Liver (tissue), 9 donors: ENCODE measurements around the gene GNG4. TPM values are rescaled to one million over a fixed set of nuclear protein-coding genes. Genes with fewer than 3 reads are reported as not detected.

ENCODE experiments used
- DNase-seq: peaks from one replicate; pipeline ENCODE4 v3.0.0-alpha.2; 2017; ENCODE audit warnings: low spot score
- H3K27ac ChIP-seq, 2 donors: one replicate each; pipeline ENCODE4 v1.7.0; 2013; ENCODE audit warnings: inconsistent platforms in 2 of 2, low read length in 2 of 2, control low read depth in 1 of 2, low read depth in 1 of 2, mild to moderate bottlenecking in 1 of 2
- H3K27me3 ChIP-seq, 4 donors: one replicate each; pipeline versions ENCODE4 v1.6.1 to v1.7.0; 2013; ENCODE audit warnings: low read length in 3 of 4, inconsistent platforms in 1 of 4, mild to moderate bottlenecking in 1 of 4, moderate library complexity in 1 of 4; ENCODE audit not compliant: control insufficient read depth in 4 of 4, insufficient read depth in 4 of 4
- H3K36me3 ChIP-seq, 4 donors: one replicate each; pipeline versions ENCODE4 v1.6.1 to v1.7.0; 2013; ENCODE audit warnings: low read length in 3 of 4, mild to moderate bottlenecking in 3 of 4, low read depth in 1 of 4, moderate library complexity in 1 of 4; ENCODE audit not compliant: control insufficient read depth in 4 of 4, insufficient read depth in 3 of 4
- H3K4me1 ChIP-seq, 4 donors: one replicate each; pipeline versions ENCODE4 v1.6.1 to v1.7.0; 2013; ENCODE audit warnings: low read length in 3 of 4, mild to moderate bottlenecking in 3 of 4, moderate library complexity in 1 of 4; ENCODE audit not compliant: control insufficient read depth in 4 of 4, insufficient read depth in 4 of 4
- H3K4me3 ChIP-seq, 3 donors: one replicate each; pipeline versions ENCODE4 v1.6.1 to v1.7.0; 2013; ENCODE audit warnings: low read length in 3 of 3, control low read depth in 1 of 3, low read depth in 1 of 3, mild to moderate bottlenecking in 1 of 3
- H3K9ac ChIP-seq, 2 donors: one replicate each; pipeline ENCODE4 v1.7.0; 2013; ENCODE audit warnings: low read length in 2 of 2, mild to moderate bottlenecking in 2 of 2, moderate library complexity in 2 of 2, control low read depth in 1 of 2, low read depth in 1 of 2
- H3K9me3 ChIP-seq, 4 donors: one replicate each; pipeline versions ENCODE4 v1.6.1 to v1.7.0; 2013; ENCODE audit warnings: low read length in 3 of 4; ENCODE audit not compliant: control insufficient read depth in 4 of 4
- EGR1 ChIP-seq, 2 donors: IDR thresholded peaks; 2 replicates each; pipeline ENCODE4 v1.6.1; 2016 to 2018; ENCODE audit warnings: antibody characterized with exemption in 2 of 2, low read depth in 2 of 2
- FOXA1 ChIP-seq: IDR thresholded peaks from 2 replicates; pipeline ENCODE4 v1.6.1; 2016; ENCODE audit warnings: antibody characterized with exemption
- FOXA2 ChIP-seq: IDR thresholded peaks from 2 replicates; pipeline ENCODE4 v1.6.1; 2016; ENCODE audit warnings: antibody characterized with exemption
- HNF4G ChIP-seq: IDR thresholded peaks from 2 replicates; pipeline ENCODE4 v1.6.1; 2016; ENCODE audit warnings: antibody characterized with exemption
- NR2F2 ChIP-seq: IDR thresholded peaks from 2 replicates; pipeline ENCODE4 v1.6.1; 2016; ENCODE audit warnings: antibody characterized with exemption
- RAD21 ChIP-seq, 2 donors: IDR thresholded peaks; 2 replicates each; pipeline ENCODE4 v1.6.1; 2016; ENCODE audit warnings: antibody characterized with exemption in 2 of 2, mild to moderate bottlenecking in 2 of 2
- SP1 ChIP-seq: IDR thresholded peaks from 2 replicates; pipeline ENCODE4 v1.6.1; 2018; ENCODE audit warnings: antibody characterized with exemption, mild to moderate bottlenecking
- TAF1 ChIP-seq: conservative IDR thresholded peaks from 2 replicates; pipeline ENCODE4 v1.6.1; 2016; ENCODE audit warnings: antibody characterized with exemption, mild to moderate bottlenecking
- WGBS: extraction: QIAGEN DNeasy Blood & Tissue Kit; methylation state at CpG from one replicate; pipeline ENCODE4 v1.1.7; 2013; 5-methylcytosine and 5-hydroxymethylcytosine counted together
- polyA plus RNA-seq, 2 donors: library from polyadenylated mRNA; stranded (reverse) in 1 of 2; unstranded in 1 of 2; fragments of 200-250 nt in 1 of 2; fragments of >200 nt in 1 of 2; fragmentation: Nextera tagmentation in 1 of 2; extraction: Ambion mirVana in 1 of 2; gene quantifications; one replicate each; pipeline versions ENCODE4 v1.2.1 to v1.2.3, GENCODE V29; 2013 to 2015
- total RNA-seq, 2 donors: library from RNA; depleted of rRNA; stranded (reverse); fragments of >200 nt; gene quantifications; one replicate each; pipeline ENCODE4 v1.2.3, GENCODE V29; 2014
- TF ChIP-seq, protein P1 (sequence below): IDR thresholded peaks from 2 replicates; pipeline ENCODE4 v1.6.1; 2016; ENCODE audit warnings: antibody characterized with exemption
- TF ChIP-seq, protein P2 (sequence below): IDR thresholded peaks from 2 replicates; pipeline ENCODE4 v1.6.1; 2016; ENCODE audit warnings: antibody characterized with exemption
- TF ChIP-seq, protein P3 (sequence below): IDR thresholded peaks from 2 replicates; pipeline ENCODE4 v1.6.1; 2016; ENCODE audit warnings: antibody characterized with exemption, mild to moderate bottlenecking
- TF ChIP-seq, protein P4 (sequence below): IDR thresholded peaks from 2 replicates; pipeline ENCODE4 v1.6.1; 2016; ENCODE audit warnings: antibody characterized with exemption
- donor health status: healthy.
- donor health status: healthy.
- donor health status: healthy.
- donor health status: healthy.
- donor health status: healthy.

The GNG4 gene
- total and polyA plus RNA-seq, 4 donors: 0.65 TPM; not detected in 3

DNA sequence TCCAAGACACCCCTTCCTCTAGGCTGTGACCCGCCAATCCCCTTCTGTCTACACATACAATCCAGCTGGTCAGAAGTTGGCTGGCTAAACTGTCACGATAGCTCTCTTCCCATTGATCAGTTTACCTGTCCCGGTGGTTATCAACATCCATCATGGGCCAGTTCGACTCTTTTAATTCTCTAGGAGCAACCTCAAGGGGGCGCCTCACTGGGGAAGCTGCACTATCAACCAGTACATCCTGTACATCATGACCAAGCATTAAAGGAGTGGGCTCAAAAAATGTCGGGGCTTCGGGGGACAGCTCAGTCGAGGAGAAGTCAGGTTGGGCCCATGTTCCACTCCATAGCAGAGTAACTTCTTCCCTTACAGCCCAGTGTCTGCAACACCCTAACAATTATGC lies 92.1 kb downstream of the GNG4 start:
- 90% methylated on average over 8 of the region's 8 CpGs for WGBS

DNA sequence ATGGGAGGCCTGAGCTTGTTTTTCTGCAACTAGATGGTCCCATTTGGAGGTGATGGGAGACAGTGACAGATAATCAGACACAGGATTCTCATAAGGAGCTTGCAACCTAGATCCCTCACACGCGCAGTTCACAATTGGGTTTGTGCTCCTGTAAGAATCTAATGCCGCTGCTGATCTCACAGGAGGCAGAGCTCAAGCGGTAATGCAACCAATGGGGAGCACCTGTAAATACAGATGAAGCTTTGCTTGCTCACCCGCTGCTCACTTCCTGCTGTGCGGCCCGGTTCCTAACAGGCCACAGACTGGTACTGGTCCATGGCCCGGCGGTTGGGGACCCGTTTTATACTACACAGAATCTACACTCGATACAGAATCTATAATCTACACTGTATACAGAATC lies 92.8 kb downstream of the GNG4 start:
- H3K9me3 ChIP-seq: no peaks in the 10 kb centered on the region
- H3K27me3 ChIP-seq: no peaks in the 10 kb centered on the region
- no peaks in the 10 kb centered on the region for H3K4me1 ChIP-seq
- no peak overlapping the region for H3K27ac ChIP-seq
- no peaks in the 10 kb centered on the region for H3K36me3 ChIP-seq
- no peak for DNase-seq
- 97% methylated on average over 11 of the region's 11 CpGs for WGBS
- no peak overlapping the region for H3K9ac ChIP-seq
- TF ChIP-seq FOXA2: no peak
- no peak for TF ChIP-seq HNF4G
- TF ChIP-seq, protein P1, sequence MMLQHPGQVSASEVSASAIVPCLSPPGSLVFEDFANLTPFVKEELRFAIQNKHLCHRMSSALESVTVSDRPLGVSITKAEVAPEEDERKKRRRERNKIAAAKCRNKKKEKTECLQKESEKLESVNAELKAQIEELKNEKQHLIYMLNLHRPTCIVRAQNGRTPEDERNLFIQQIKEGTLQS: no peak
- TF ChIP-seq, protein P2, sequence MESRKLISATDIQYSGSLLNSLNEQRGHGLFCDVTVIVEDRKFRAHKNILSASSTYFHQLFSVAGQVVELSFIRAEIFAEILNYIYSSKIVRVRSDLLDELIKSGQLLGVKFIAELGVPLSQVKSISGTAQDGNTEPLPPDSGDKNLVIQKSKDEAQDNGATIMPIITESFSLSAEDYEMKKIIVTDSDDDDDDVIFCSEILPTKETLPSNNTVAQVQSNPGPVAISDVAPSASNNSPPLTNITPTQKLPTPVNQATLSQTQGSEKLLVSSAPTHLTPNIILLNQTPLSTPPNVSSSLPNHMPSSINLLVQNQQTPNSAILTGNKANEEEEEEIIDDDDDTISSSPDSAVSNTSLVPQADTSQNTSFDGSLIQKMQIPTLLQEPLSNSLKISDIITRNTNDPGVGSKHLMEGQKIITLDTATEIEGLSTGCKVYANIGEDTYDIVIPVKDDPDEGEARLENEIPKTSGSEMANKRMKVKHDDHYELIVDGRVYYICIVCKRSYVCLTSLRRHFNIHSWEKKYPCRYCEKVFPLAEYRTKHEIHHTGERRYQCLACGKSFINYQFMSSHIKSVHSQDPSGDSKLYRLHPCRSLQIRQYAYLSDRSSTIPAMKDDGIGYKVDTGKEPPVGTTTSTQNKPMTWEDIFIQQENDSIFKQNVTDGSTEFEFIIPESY: no peak
- H3K4me3 ChIP-seq: no peak overlapping the region

More for the DNA sequence above, 92.1 kb downstream of the GNG4 start:
- no peak overlapping the region for H3K9ac ChIP-seq
- no peaks in the 10 kb centered on the region for H3K36me3 ChIP-seq
- peak; percentile 37 for DNase-seq
- TF ChIP-seq TAF1 (no peak), RAD21 (IDR thresholded peaks at IDR 0.05) (no peak), FOXA1 (no peak), EGR1 (IDR thresholded peaks at IDR 0.05; ENCODE audit: low read depth in 2 of 2) (no peak), SP1 (no peak), NR2F2 (no peak), FOXA2 (no peak)
- TF ChIP-seq, protein P3, sequence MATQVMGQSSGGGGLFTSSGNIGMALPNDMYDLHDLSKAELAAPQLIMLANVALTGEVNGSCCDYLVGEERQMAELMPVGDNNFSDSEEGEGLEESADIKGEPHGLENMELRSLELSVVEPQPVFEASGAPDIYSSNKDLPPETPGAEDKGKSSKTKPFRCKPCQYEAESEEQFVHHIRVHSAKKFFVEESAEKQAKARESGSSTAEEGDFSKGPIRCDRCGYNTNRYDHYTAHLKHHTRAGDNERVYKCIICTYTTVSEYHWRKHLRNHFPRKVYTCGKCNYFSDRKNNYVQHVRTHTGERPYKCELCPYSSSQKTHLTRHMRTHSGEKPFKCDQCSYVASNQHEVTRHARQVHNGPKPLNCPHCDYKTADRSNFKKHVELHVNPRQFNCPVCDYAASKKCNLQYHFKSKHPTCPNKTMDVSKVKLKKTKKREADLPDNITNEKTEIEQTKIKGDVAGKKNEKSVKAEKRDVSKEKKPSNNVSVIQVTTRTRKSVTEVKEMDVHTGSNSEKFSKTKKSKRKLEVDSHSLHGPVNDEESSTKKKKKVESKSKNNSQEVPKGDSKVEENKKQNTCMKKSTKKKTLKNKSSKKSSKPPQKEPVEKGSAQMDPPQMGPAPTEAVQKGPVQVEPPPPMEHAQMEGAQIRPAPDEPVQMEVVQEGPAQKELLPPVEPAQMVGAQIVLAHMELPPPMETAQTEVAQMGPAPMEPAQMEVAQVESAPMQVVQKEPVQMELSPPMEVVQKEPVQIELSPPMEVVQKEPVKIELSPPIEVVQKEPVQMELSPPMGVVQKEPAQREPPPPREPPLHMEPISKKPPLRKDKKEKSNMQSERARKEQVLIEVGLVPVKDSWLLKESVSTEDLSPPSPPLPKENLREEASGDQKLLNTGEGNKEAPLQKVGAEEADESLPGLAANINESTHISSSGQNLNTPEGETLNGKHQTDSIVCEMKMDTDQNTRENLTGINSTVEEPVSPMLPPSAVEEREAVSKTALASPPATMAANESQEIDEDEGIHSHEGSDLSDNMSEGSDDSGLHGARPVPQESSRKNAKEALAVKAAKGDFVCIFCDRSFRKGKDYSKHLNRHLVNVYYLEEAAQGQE: no peak
- TF ChIP-seq, protein P2: no peak
- TF ChIP-seq, protein P4, sequence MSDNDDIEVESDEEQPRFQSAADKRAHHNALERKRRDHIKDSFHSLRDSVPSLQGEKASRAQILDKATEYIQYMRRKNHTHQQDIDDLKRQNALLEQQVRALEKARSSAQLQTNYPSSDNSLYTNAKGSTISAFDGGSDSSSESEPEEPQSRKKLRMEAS: no peak
- no peaks in the 10 kb centered on the region for H3K4me1 ChIP-seq
- H3K4me3 ChIP-seq: no peak overlapping the region
- no peaks in the 10 kb centered on the region for H3K27me3 ChIP-seq
- H3K27ac ChIP-seq: no peak overlapping the region
- H3K9me3 ChIP-seq: no peaks in the 10 kb centered on the region
